Upper lobe of left lung (tissue), 4 donors: Measurements from ENCODE around the gene CHPT1.

ENCODE experiments used
- CTCF ChIP-seq, 6 experiments: fragments of 450-650 bp in 4 of 6; fragments of 200-600 bp in 2 of 6; sonication (generic) in 2 of 6; IDR thresholded peaks; one replicate each; pipeline ENCODE4 v1.5.1; 2016 to 2019; ENCODE audit warnings: antibody characterized with exemption in 6 of 6
- EP300 ChIP-seq, 4 donors: sonication (generic); formaldehyde crosslinking; IDR thresholded peaks; one replicate each; pipeline ENCODE4 v1.5.1; 2017; ENCODE audit warnings: antibody characterized with exemption in 4 of 4, control low read depth in 2 of 4
- POLR2A ChIP-seq, 4 donors: fragments of 450-650 bp; IDR thresholded peaks; one replicate each; pipeline ENCODE4 v1.5.1; 2016 to 2017; ENCODE audit warnings: antibody characterized with exemption in 4 of 4, mild to moderate bottlenecking in 2 of 4

- TF ChIP-seq CTCF (IDR thresholded peaks at IDR 0.05) (no peak), POLR2A (IDR thresholded peaks at IDR 0.05) (no peak), EP300 (IDR thresholded peaks at IDR 0.05) (no peak)
Observed at GRCh38 chr12:101671833-101672232, 25.6 kb upstream of the CHPT1 start.
